Kidney epithelial cell (primary cell): ENCODE data around the gene RS1. TPM values are rescaled to one million over a fixed set of nuclear protein-coding genes. Genes with fewer than 3 reads are reported as not detected.

Experiments used
- DNase-seq: peaks from one replicate; pipeline ENCODE4 v3.0.0-alpha.2; 2010; ENCODE audit warnings: low read depth
- H3K27me3 ChIP-seq: 2 replicates; pipeline ENCODE4 v1.6.0; 2011; ENCODE audit warnings: low read length; ENCODE audit not compliant: control insufficient read depth, insufficient read depth
- H3K36me3 ChIP-seq: 2 replicates; pipeline ENCODE4 v1.5.1; 2011; ENCODE audit warnings: low read length; ENCODE audit not compliant: control insufficient read depth, insufficient read depth
- H3K4me3 ChIP-seq: 2 replicates; pipeline ENCODE4 v1.5.1; 2011; ENCODE audit warnings: low read depth, mild to moderate bottlenecking, control low read depth, low read length
- CTCF ChIP-seq: IDR thresholded peaks from 2 replicates; pipeline ENCODE4 v1.5.1; 2011; ENCODE audit warnings: mild to moderate bottlenecking, moderate library complexity, low read length, control low read depth, inconsistent platforms; ENCODE audit not compliant: insufficient read depth, poor library complexity, severe bottlenecking
- total RNA-seq: library from RNA; depleted of rRNA; stranded (reverse); fragments of >200 nt; gene quantifications from 2 replicates; pipeline ENCODE4 v1.2.3, GENCODE V29; 2015

RS1 gene
- not detected in 2 replicates for total RNA-seq

DNA sequence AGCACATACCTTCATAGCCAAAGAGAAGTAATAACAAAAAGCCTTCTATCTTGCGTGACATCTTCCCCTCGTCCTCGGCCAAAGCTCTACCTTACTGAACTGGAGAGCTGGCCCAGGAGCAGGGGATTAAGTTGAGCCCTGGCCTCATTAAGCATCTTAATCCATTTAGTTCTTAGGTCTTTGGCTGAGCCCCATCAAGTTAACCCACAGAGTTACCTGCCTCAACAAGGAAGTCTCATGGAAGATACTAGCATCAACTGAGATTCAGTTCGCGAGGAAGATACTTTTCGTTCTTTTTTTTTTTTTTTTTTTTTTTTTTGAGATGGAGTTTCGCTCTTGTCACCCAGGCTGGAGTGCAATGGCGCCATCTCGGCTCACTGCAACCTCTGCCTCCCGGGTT is at the start of gene RS1:
Gene RS1, minus strand, starts transcription at position 101 of the 400 bp plus-strand sequence. Its CDS starts 40 bp downstream, at position 61.
- DNase-seq, result no peak
- no peaks in the 10 kb centered on the region for H3K36me3 ChIP-seq
- no peaks in the 10 kb centered on the region for H3K27me3 ChIP-seq
- no peak for TF ChIP-seq CTCF
- no peak within 1 kb of the TSS for H3K4me3 ChIP-seq

GRCh38 chrX:18719852-18720251 is 47.9 kb upstream of the RS1 start:
- DNase-seq, result no peak
- TF ChIP-seq CTCF, result no peak
- H3K4me3 ChIP-seq, result no peak overlapping the region
- no peaks in the 10 kb centered on the region for H3K36me3 ChIP-seq
- no peaks in the 10 kb centered on the region for H3K27me3 ChIP-seq

GRCh38 chrX:18714910-18715309 is 43.0 kb upstream of the RS1 start:
- H3K36me3 ChIP-seq, result no peaks in the 10 kb centered on the region
- no peak for TF ChIP-seq CTCF
- no peak overlapping the region for H3K4me3 ChIP-seq
- no peak for DNase-seq
- no peaks in the 10 kb centered on the region for H3K27me3 ChIP-seq

GRCh38 chrX:18709833-18710232 is 37.9 kb upstream of the RS1 start:
- no peak overlapping the region for H3K4me3 ChIP-seq
- no peak for TF ChIP-seq CTCF
- H3K27me3 ChIP-seq, result no peaks in the 10 kb centered on the region
- no peak for DNase-seq
- H3K36me3 ChIP-seq, result no peaks in the 10 kb centered on the region

DNA sequence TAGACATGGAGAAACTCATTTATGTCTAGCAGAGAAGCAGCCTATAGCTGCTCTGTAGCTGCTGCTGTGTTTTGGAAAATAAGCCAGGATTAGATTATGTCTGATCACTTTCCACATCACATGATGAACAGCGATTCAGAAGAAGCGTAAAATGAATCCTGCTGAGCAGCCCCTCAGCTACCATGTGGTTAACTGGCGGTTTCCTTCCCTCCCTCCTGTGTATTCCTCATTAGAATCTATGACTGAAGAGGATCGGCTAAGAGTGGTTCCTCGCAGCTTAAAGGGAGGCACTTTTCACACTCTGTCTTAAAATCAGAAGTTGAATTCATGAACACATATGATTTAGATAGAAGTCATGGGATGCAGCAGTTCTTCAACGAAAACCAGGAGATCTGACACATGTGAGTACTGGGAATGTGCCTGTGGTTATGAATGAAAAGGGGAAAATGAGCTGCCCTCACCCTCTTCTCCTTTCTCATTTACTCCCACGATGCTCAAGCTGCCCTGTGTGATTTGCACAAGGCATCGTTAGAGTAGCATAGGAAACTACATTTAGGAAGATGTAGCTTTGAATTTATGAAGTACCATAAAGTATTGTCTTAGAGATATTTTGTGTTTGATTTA is 35.6 kb upstream of the RS1 start, which contains the start of gene PPEF1:
Gene PPEF1, plus strand, starts transcription at position 220 of the 624 bp plus-strand sequence. Its CDS starts 136 bp downstream, at position 356.
- DNase-seq, result no peak
- Histone ChIP-seq H3K27me3 (no peaks in the 10 kb centered on the region), H3K4me3 (no peak within 1 kb of the TSS), H3K36me3 (no peaks in the 10 kb centered on the region)
- no peak for TF ChIP-seq CTCF

GRCh38 chrX:18702362-18703195 is 30.7 kb upstream of the RS1 start:
- Histone ChIP-seq H3K27me3 (no peaks in the 10 kb centered on the region), H3K36me3 (no peaks in the 10 kb centered on the region), H3K4me3 (no peak overlapping the region)
- TF ChIP-seq CTCF, result no peak
- no peak for DNase-seq
